Measurements from ENCODE around the gene MECR.

The MECR gene, protein sequence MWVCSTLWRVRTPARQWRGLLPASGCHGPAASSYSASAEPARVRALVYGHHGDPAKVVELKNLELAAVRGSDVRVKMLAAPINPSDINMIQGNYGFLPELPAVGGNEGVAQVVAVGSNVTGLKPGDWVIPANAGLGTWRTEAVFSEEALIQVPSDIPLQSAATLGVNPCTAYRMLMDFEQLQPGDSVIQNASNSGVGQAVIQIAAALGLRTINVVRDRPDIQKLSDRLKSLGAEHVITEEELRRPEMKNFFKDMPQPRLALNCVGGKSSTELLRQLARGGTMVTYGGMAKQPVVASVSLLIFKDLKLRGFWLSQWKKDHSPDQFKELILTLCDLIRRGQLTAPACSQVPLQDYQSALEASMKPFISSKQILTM

DNA sequence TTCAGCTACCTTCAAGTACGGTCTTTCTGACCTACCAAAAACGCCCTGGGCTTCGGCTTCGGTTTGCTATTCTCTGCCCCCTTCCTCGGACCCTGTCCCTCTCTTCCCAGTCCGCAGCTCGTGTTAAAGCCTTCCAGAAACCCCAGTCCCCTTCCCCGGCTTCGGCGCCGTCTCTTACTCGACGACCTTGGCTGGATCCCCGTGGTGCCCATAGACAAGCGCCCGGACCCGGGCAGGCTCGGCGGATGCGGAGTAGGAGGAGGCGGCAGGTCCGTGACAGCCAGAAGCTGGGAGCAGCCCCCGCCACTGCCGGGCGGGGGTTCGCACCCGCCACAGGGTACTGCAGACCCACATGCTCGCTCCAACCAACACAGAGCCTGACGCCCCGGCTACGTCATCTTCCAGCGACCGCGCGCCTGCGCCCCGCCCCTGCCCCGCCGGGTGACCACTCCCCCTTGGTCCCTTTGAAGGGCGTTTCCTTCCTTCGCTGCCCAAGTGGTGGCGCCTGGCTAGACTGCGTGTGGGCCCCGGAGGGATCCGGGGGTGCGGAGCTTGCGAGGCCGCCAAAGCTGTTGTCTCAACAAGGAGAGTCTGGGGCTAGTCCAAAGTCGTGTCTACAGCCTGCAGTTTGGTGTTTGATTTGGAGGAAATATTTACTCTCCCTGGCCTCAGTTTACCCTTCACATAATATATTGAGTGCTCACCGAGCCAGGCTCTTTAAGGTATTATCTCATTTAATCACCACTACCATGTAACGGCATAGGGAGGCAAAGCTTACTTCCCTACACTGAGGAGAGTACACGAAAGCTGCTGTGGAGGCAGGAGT, at the start of gene MECR:
MECR (minus strand) TSS at position 382 of the 826 bp plus-strand sequence; CDS start at position 354, 28 bp downstream.
- DNase-seq (ENCODE audit: low spot score) = peak; percentile 95

DNA sequence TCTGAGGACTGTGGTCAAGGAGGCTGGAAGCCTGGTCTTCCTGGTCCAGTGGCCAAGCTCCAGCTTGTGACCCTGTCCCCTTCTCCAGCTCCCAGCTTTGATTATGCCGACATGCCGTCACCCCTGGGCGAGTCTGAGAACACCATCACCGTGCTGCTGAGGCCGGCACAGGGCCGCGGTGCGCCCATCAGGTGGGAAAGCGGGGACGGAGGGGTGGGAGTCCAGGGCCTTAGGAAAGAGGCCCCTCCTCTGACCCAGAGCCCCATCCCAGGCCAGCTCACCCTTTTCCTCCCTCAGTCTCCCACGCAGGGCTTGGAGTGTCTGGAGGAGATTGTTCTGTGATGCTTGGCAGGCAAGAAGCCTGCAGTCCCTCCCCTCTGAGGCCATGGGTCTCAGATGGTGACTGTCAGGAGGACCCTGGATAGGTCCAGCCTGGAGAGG, 49.2 kb upstream of the MECR start:
- DNase-seq (ENCODE audit: low spot score) = no peak

DNA sequence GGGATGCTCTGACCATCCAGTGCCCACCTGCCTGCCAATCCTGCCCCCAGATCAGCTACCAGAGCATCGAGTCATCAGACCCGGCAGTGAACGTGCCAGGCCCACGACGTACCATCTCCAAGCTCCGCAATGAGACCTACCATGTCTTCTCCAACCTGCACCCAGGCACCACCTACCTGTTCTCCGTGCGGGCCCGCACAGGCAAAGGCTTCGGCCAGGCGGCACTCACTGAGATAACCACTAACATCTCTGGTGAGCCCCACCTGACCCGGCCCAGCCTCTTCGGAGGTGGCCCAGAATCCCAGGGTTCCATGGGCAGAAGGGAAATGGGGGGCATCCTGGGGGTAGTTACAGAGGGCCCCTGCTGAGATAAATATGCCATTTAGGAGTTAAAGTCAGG, 48.7 kb upstream of the MECR start:
- DNase-seq (ENCODE audit: low spot score) = no peak

DNA sequence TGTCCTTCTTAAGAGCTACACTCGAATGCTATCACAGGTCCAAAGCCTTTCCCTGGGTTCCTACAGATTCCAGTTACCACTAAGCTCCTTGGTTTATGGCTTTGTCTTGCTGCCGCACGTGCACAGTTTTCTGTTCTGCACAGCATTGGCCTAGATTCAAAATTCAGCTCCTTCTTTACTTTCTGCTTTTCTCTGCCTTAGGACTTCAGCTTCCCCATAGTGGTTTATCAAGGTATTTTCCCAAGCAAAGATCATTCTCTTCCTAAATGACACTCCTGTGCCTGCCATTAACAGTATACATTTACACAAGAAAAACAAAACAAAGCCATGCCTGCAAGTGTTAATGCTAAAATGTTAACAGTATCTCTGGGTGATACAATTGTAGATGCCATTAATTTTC, 47.4 kb upstream of the MECR start:
- DNase-seq (ENCODE audit: low spot score) = no peak

DNA sequence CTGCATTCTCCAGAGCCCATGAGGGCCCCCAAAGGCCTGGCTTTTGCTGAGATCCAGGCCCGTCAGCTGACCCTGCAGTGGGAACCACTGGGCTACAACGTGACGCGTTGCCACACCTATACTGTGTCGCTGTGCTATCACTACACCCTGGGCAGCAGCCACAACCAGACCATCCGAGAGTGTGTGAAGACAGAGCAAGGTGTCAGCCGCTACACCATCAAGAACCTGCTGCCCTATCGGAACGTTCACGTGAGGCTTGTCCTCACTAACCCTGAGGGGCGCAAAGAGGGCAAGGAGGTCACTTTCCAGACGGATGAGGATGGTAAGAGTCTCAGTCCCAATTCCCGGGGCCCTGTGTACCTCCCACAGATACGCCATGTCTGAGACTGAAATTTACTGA, 44.7 kb upstream of the MECR start:
- no peak for DNase-seq (ENCODE audit: low spot score)

DNA sequence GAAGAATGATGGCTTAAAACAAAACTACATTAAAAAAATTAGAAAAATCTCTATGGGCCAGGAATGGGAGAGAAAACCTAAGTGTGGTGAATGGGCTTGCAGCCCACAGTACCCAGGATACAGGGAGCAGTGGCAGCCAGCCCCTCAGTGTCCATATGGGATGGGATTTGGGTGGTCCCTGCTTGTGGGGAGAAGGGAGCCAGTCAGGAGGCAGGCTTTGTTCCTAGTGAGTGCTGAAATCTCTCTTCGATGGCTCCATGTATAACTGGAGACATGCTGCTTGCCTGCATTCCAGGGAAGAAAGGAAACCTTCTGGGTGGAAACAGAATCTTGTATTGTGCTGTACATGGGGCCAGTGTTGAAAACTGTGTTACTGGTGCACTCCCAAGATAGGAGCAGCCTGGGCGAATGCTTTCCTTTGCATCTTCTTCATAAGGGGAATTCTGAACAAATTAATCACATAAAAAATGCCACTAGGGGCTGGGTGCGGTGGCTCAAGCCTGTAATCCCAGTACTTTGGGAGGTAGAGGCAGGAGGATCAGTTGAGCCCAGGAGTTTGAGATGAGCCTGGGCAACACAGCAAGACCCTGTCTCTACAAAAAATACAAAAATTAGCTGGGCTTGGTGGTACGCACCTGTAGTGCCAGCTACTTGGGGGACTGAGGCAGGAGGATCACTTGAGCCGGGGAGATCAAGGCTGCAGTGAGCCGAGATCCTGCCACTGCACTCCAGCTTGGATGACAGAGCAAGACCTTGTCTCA, 41.6 kb upstream of the MECR start:
- no peak for DNase-seq (ENCODE audit: low spot score)

DNA sequence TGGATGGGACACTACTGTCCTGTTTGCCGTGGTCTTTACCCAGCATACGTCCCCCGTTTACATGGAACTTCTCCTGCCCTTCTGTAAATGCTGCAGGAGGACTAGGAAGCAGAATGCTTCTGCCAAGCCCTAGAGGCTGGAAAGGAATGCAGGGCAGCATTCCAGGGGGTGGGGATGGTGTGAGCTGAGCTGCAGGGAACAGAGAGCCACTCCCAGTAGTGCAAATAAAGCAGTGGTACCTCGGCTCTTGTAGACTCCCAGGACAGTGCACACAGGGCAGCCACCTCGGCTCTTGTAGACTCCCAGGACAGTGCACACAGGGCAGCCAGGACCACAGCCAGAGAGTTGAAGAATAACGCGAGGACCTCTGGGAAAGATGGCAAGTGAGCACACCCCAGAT, 41.0 kb upstream of the MECR start:
- DNase-seq (ENCODE audit: low spot score) = peak; percentile 86

DNA sequence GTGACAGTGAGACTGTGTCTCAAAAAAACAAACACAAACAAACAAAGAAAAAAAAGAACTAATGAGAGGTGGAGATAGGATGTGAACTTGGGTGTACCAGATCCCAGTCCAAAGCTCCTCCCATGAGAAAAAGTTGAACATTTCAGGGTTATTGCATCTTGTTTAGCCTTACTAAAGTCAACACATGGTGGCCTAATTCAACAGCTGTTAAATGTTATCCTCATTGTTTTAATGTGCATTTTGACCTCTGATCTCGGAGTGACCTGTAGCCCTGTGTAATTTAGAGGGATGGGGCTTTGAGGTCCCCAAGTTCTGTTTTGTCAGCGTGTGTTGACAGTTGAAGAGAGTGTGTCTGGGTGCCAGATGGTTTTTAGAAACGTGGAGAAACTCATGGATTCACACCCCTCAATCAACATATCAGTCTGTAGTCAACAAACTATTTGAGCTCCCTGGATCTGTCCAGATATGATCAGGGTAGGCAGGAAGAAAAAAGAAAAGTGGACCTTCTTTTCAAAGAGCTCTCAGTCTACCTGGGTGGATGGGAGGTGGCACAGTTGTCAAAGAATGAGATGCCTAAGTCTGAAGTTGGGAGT, 40.3 kb upstream of the MECR start:
- DNase-seq (ENCODE audit: low spot score) = no peak

DNA sequence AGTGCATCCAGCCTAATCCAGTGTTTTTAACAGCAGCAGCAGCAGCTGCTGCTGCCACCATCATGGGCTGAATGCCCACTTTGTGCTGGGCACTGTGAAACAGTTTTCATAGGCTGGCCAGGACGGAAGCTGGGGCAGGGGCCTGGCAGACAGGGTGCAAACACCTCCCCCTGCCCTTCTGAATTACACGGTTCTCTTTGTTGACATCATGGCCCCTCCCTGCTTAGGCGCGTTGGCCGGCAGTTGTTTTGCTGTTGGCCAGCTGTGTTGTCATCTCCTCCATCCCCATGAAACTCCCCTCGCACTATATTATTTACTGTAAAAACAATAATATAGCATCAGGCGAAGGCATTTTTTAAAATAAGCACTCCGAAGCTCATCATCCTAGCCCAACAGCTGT, 38.6 kb upstream of the MECR start:
- DNase-seq (ENCODE audit: low spot score) = no peak

- DNase-seq (ENCODE audit: low spot score) = no peak
Measured at GRCh38 chr1:29267321-29268070, 36.8 kb upstream of the MECR start.

DNA sequence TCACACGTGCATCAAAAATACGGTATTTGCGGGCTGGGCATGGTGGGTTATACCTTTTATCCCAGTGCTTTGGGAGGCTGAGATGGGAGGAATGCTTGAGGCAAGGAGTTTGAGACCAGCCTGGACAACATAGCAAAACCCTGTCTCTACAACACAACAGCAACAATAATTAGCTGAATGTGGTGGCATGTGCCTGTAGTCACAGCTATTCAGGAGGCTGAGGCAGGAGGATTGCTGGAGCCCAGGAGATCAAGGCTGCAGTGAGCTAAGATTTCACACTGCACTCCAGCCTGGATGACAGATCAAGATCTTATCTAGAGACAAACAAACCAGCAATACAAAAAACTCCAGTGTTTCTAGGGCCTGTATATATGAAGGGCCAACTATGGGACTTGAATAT, 36.2 kb upstream of the MECR start:
- no peak for DNase-seq (ENCODE audit: low spot score)

GRCh38 chr1:29264773-29265389, 34.1 kb upstream of the MECR start:
- DNase-seq (ENCODE audit: low spot score) = no peak

DNA sequence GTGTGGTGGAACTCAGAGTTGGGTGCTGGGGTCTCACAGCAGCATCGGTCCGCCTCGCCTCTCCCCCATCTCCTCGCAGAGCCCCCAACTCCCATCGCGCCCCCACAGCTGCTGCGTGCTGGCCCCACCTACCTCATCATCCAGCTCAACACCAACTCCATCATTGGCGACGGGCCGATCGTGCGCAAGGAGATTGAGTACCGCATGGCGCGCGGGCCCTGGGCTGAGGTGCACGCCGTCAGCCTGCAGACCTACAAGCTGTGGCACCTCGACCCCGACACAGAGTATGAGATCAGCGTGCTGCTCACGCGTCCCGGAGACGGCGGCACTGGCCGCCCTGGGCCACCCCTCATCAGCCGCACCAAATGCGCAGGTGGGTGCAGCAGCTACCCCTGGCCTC, 29.8 kb upstream of the MECR start:
- no peak for DNase-seq (ENCODE audit: low spot score)

- no peak for DNase-seq (ENCODE audit: low spot score)
Measured at GRCh38 chr1:29259802-29260441, 29.2 kb upstream of the MECR start.

GRCh38 chr1:29258976-29259801, 28.5 kb upstream of the MECR start:
- DNase-seq (ENCODE audit: low spot score) = no peak

- no peak for DNase-seq (ENCODE audit: low spot score)
Measured at GRCh38 chr1:29258189-29258975, 27.6 kb upstream of the MECR start.

GRCh38 chr1:29256979-29257804, 26.5 kb upstream of the MECR start:
- DNase-seq (ENCODE audit: low spot score) = no peak

GRCh38 chr1:29256394-29256793, 25.7 kb upstream of the MECR start:
- DNase-seq (ENCODE audit: low spot score) = no peak

All from LoVo (cell line).